Natural killer cell (primary cell): Measurements from ENCODE around the gene DSCAML1. TPM values are rescaled to one million over a fixed set of nuclear protein-coding genes. Genes with fewer than 3 reads are reported as not detected.

Source experiments
- ATAC-seq, 3 donors: fragments of 150-1000 bp in 2 of 3; fragments of 200-7000 bp in 1 of 3; cut with Tn5 transposase; 1 replicate in 1 of 3; 2 replicates in 2 of 3; pipeline ENCODE4 v1.10.0; 2021; ENCODE audit warnings: mild to moderate bottlenecking in 2 of 3, moderate library complexity in 2 of 3
- DNase-seq, 2 donors: peaks; one replicate each; pipeline versions ENCODE4 v3.0.0 to v3.0.0-alpha.2; 2013 to 2021; ENCODE audit warnings: mixed read lengths in 1 of 2
- H3K27ac ChIP-seq: one replicate; pipeline ENCODE4 v1.5.1; 2013; ENCODE audit warnings: mild to moderate bottlenecking, low read length
- H3K27me3 ChIP-seq: one replicate; pipeline ENCODE4 v1.6.1; 2013; ENCODE audit warnings: low read length; ENCODE audit not compliant: control insufficient read depth, insufficient read depth
- H3K36me3 ChIP-seq: one replicate; pipeline ENCODE4 v1.6.1; 2013; ENCODE audit warnings: low read length; ENCODE audit not compliant: control insufficient read depth, insufficient read depth
- H3K4me1 ChIP-seq: one replicate; pipeline ENCODE4 v1.6.1; 2013; ENCODE audit warnings: low read length; ENCODE audit not compliant: control insufficient read depth, insufficient read depth
- H3K4me3 ChIP-seq: one replicate; pipeline ENCODE4 v1.5.1; 2013; ENCODE audit warnings: low read length
- H3K9me3 ChIP-seq: one replicate; pipeline ENCODE4 v1.6.1; 2013; ENCODE audit warnings: low read length; ENCODE audit not compliant: control insufficient read depth, insufficient read depth
- H3K27ac Mint-ChIP-seq, 2 donors: one replicate each; pipeline ENCODE4 v1.8.0; 2022; ENCODE audit warnings: mild to moderate bottlenecking in 2 of 2, mixed read lengths in 2 of 2, moderate library complexity in 1 of 2
- H3K27me3 Mint-ChIP-seq, 2 donors: one replicate each; pipeline ENCODE4 v1.8.0; 2022; ENCODE audit warnings: low read depth in 2 of 2, mixed read lengths in 2 of 2
- H3K36me3 Mint-ChIP-seq: one replicate; pipeline ENCODE4 v1.8.0; 2022; ENCODE audit warnings: mixed read lengths
- H3K4me1 Mint-ChIP-seq, 2 donors: one replicate each; pipeline ENCODE4 v1.8.0; 2022; ENCODE audit warnings: mixed read lengths in 2 of 2
- H3K4me3 Mint-ChIP-seq: one replicate; pipeline ENCODE4 v1.8.0; 2022; ENCODE audit warnings: mild to moderate bottlenecking, moderate library complexity, mixed read lengths
- H3K9me3 Mint-ChIP-seq, 2 donors: one replicate each; pipeline ENCODE4 v1.8.0; 2022; ENCODE audit warnings: mixed read lengths in 2 of 2
- CTCF ChIP-seq: fragments of 200-600 bp; IDR thresholded peaks from one replicate; pipeline ENCODE4 v1.8.0; 2022; ENCODE audit warnings: antibody characterized with exemption
- WGBS: methylation state at CpG from one replicate; pipeline ENCODE4 v1.1.7; 2013; ENCODE audit warnings: missing lambda C conversion rate; ENCODE audit not compliant: insufficient coverage; 5-methylcytosine and 5-hydroxymethylcytosine counted together
- intact Hi-C: fragments of 100-400 bp; cut with micrococcal nuclease; formaldehyde crosslinking; loops from one replicate; pipeline ENCODE4 v1.14.2; 2022
- total RNA-seq, 4 donors: library from RNA; stranded (reverse); fragments of 120-200 nt in 1 of 4; gene quantifications; one replicate each; pipeline versions ENCODE4 v1.2.3 to v1.2.4, GENCODE V29; 2013 to 2022

DSCAML1 gene
- total RNA-seq, 3 donors from 2014 or later (not counting 1 experiment from before 2014, with no cell fraction given): 0.66 TPM; not detected in 2

GRCh38 chr11:117502015-117502778 is 294.8 kb downstream of the DSCAML1 start:
- no peak for DNase-seq
- Histone ChIP-seq H3K27me3 (no peaks in the 10 kb centered on the region), H3K27ac (no peak overlapping the region), H3K4me3 (no peak overlapping the region), H3K36me3 (no peaks in the 10 kb centered on the region), H3K9me3 (no peaks in the 10 kb centered on the region), H3K4me1 (no peaks in the 10 kb centered on the region)
- Mint-ChIP-seq H3K4me1 (no peaks in the 10 kb centered on the region), H3K36me3 (no peaks in the 10 kb centered on the region), H3K27ac (no peak overlapping the region), H3K27me3 (peaks cover 0 to 16% of the 10 kb centered on the region in 2 donors), H3K4me3 (no peak overlapping the region), H3K9me3 (no peaks in the 10 kb centered on the region)
- intact Hi-C loops: no loop called here
- no peak for TF ChIP-seq CTCF
- 88% methylated on average over 22 of the region's 22 CpGs for WGBS
- ATAC-seq: no peak

- WGBS: 85% methylated on average over 14 of the region's 14 CpGs
These were observed 295.6 kb downstream of the DSCAML1 start for GRCh38 chr11:117501237-117501898.

GRCh38 chr11:117498791-117499190 is 298.2 kb downstream of the DSCAML1 start:
- H3K4me1 Mint-ChIP-seq: no peaks in the 10 kb centered on the region
- no peak for TF ChIP-seq CTCF
- no peak overlapping the region for H3K4me3 Mint-ChIP-seq
- no peak for ATAC-seq
- H3K27ac Mint-ChIP-seq: no peak overlapping the region
- Histone ChIP-seq H3K9me3 (no peaks in the 10 kb centered on the region), H3K4me3 (no peak overlapping the region), H3K27me3 (no peaks in the 10 kb centered on the region), H3K4me1 (no peaks in the 10 kb centered on the region), H3K27ac (no peak overlapping the region), H3K36me3 (no peaks in the 10 kb centered on the region)
- no peaks in the 10 kb centered on the region for H3K9me3 Mint-ChIP-seq
- DNase-seq: no peak
- H3K27me3 Mint-ChIP-seq: peaks cover 5 to 14% of the 10 kb centered on the region in 2 donors
- 85% methylated on average over 6 of the region's 6 CpGs for whole genome bisulfite sequencing
- H3K36me3 Mint-ChIP-seq: no peaks in the 10 kb centered on the region
- intact Hi-C loops: no loop called here

More at GRCh38 chr11:117501237-117501898, 295.6 kb downstream of the DSCAML1 start:
- Mint-ChIP-seq H3K9me3 (no peaks in the 10 kb centered on the region), H3K4me3 (no peak overlapping the region), H3K27ac (no peak overlapping the region), H3K4me1 (no peaks in the 10 kb centered on the region), H3K36me3 (no peaks in the 10 kb centered on the region), H3K27me3 (peaks cover 0 to 16% of the 10 kb centered on the region in 2 donors)
- H3K27me3 ChIP-seq: no peaks in the 10 kb centered on the region
- H3K36me3 ChIP-seq: no peaks in the 10 kb centered on the region
- TF ChIP-seq CTCF: no peak
- H3K9me3 ChIP-seq: no peaks in the 10 kb centered on the region
- no peak overlapping the region for H3K4me3 ChIP-seq
- ATAC-seq (no peak), DNase-seq (no peak)
- H3K4me1 ChIP-seq: no peaks in the 10 kb centered on the region
- intact Hi-C loops: no loop called here
- H3K27ac ChIP-seq: no peak overlapping the region
